ENCODE results near the gene ATP1A2.

ATP1A2 gene

DNA sequence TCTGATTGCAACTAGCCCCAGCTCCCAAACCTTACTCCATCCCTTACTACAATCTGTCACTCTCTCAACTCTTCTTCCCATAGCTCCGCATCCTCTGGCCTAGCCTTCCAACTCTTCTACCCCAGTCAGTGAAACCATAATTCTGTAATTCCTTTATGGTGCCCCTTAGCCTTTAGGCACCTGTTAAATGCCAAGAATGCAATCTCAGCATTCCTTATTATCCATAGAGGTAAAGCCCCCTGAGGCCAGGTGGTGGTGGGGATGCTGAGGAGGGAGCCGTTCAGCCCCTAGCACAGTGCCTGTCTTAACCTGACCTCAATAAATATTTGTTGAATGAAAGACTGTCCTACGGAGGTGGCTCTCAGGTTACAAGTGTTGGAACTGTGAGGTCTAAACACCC is 14.0 kb downstream of the ATP1A2 start:
- Mint-ChIP-seq H3K27me3 (peaks cover 25% of the 10 kb centered on the region), H3K9me3 (no peaks in the 10 kb centered on the region), H3K4me1 (no peaks in the 10 kb centered on the region), H3K36me3 (no peaks in the 10 kb centered on the region), H3K27ac (no peak overlapping the region), H3K4me3 (no peak overlapping the region)
- ATAC-seq (ENCODE audit: low read depth) (no peak), DNase-seq (ENCODE audit: low spot score in 2 of 2) (no peak)

DNA sequence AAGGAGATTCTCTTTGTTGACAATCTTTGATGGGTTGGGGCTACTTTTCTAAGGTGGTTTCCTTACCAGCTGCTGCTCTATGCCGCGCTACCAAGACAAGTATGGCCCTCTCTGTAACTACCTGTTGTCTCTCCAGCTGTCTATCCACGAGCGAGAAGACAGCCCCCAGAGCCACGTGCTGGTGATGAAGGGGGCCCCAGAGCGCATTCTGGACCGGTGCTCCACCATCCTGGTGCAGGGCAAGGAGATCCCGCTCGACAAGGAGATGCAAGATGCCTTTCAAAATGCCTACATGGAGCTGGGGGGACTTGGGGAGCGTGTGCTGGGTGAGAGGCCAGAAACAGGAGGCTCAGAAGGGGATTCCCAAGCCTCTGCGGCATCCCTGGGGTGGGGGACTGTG is 14.4 kb downstream of the ATP1A2 start:
- Mint-ChIP-seq H3K27ac (no peak overlapping the region), H3K4me1 (no peaks in the 10 kb centered on the region), H3K36me3 (no peaks in the 10 kb centered on the region), H3K27me3 (peaks cover 25% of the 10 kb centered on the region), H3K4me3 (no peak overlapping the region), H3K9me3 (no peaks in the 10 kb centered on the region)
- ATAC-seq (ENCODE audit: low read depth), result no peak
- DNase-seq (ENCODE audit: low spot score in 2 of 2), result no peak

DNA sequence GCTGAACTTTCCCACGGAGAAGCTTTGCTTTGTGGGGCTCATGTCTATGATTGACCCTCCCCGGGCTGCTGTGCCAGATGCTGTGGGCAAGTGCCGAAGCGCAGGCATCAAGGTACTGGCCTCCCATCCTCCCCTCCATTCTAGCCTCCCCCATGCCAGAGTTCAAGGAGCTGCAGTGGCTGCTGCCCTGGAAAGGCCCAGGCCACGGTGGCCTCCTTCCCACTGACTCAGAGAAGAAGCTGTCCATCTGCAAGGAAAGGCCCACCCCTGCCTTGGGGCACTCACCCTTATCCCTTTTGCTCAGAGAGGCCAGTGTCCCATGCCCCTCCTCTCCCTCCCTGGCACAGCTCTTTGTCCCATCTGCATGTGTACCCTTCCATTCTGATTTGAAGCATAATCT is 14.9 kb downstream of the ATP1A2 start:
- Mint-ChIP-seq H3K27ac (no peak overlapping the region), H3K4me3 (no peak overlapping the region), H3K36me3 (no peaks in the 10 kb centered on the region), H3K9me3 (no peaks in the 10 kb centered on the region), H3K4me1 (no peaks in the 10 kb centered on the region), H3K27me3 (peaks cover 25% of the 10 kb centered on the region)
- ATAC-seq (ENCODE audit: low read depth) (no peak), DNase-seq (ENCODE audit: low spot score in 2 of 2) (no peak)

DNA sequence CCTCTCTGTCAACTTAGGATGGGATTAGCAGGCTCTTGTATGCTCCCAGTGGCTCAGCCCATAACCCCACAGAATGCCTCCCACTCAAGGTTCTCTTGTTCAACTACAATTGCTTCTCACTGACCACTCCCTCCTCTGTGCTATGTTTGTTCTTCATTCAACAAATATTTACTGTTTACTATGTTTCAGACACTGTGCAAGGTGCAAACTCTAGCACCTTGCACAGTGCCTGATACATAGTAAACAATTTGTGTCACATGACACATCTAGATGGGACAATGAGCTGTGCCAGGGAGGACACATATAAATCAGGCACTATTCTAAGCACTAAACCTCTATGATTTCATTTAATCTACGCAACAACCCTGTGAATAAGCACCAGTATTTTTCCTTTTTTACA is 15.4 kb downstream of the ATP1A2 start:
- Mint-ChIP-seq H3K36me3 (no peaks in the 10 kb centered on the region), H3K9me3 (no peaks in the 10 kb centered on the region), H3K4me1 (no peaks in the 10 kb centered on the region), H3K27ac (no peak overlapping the region), H3K27me3 (peaks cover 25% of the 10 kb centered on the region), H3K4me3 (no peak overlapping the region)
- DNase-seq (ENCODE audit: low spot score in 2 of 2) (no peak), ATAC-seq (ENCODE audit: low read depth) (no peak)

DNA sequence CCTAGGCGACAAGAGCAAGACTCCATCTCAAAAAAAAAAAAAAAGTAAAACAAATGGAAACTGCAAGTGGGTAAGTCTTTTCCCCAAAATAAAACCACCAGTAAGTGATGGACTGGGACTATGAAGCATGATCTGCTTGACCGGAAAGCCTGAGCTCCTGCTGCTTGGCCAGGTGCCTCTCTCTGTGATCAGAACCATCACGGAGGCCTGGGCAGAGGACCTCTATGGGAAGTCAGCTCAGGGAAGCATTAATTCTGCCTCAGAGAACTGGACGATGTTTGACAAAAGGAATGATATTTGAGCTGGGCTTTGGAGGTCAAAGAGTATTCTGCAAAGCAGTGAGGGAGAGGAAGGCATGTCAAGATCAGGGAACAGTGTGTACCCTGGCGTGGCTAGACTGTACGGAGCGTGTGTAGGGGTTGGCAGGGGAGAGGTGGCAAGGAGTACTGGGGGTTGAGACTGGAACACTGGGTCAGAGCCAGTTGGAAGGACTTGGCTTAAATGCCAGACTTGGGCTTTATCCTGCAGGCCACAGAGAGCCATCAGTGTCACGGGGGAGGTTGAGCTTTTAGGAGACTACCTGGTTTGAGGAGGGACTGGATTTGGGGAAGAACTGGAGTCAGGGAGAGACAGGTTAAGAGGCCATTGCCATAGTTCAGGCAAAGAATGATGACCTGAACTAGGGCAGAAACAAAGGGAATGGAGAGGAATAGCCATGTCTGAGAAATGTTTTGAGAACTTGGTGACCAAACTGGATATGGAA is 16.4 kb downstream of the ATP1A2 start:
- Mint-ChIP-seq H3K4me1 (no peaks in the 10 kb centered on the region), H3K36me3 (no peaks in the 10 kb centered on the region), H3K27me3 (peaks cover 27% of the 10 kb centered on the region), H3K4me3 (no peak overlapping the region), H3K27ac (no peak overlapping the region), H3K9me3 (no peaks in the 10 kb centered on the region)
- ATAC-seq (ENCODE audit: low read depth) (no peak), DNase-seq (ENCODE audit: low spot score in 2 of 2) (no peak)

DNA sequence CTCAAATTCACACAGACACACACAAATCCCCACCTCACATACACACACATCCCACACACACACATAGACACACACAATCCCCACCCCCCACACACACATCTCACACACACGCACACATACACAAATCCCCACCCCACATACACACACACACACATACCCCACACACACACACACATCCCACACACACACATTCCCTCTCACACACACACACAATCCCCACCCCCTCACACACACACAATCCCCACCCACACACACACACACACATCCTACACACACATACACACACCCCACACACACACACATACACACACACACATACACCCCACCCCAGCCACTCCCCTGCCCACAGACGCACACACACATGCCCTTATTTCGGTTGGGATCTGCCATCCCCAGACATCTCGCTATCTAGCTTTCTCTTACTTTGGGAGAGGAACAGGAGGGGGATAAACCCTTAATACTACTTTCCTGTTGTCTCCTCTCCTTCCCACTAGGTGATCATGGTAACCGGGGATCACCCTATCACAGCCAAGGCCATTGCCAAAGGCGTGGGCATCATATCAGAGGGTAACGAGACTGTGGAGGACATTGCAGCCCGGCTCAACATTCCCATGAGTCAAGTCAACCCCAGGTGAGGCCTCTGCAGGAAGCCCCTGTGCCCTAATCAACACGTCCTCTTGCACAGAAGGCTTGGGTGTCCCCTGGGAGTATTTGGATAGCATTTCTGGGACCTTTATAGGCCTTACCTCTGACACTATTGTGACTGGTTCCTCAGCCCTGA is 18.6 kb downstream of the ATP1A2 start:
- Mint-ChIP-seq H3K9me3 (no peaks in the 10 kb centered on the region), H3K27me3 (peaks cover 25% of the 10 kb centered on the region)
- ATAC-seq (ENCODE audit: low read depth), result no peak

DNA sequence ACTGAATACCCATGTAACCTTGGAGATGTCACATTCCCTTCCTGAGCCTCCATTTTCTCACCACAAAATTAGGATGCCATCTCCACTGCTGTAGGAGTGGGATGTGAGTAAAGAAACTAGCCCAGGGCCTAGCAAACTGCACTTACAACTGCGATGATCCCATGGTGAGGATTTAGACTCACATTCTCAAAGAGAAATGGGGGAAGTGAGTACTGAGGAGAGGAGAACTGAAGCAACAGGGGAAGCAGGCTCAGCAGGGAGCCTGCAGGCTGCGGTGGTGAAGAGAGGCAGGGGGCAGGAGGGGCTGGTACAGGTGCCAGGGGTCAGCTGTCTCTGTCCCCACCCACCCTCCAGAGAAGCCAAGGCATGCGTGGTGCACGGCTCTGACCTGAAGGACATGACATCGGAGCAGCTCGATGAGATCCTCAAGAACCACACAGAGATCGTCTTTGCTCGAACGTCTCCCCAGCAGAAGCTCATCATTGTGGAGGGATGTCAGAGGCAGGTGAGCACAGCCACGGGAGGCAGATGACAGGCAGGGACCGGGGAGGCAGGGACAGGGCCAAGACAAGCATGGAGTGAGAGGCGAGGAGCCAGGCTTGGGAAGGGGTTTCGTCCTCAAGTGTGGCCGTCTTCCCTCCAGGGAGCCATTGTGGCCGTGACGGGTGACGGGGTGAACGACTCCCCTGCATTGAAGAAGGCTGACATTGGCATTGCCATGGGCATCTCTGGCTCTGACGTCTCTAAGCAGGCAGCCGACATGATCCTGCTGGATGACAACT is 19.4 kb downstream of the ATP1A2 start:
- no peak overlapping the region for H3K4me3 Mint-ChIP-seq
- no peak overlapping the region for H3K27ac Mint-ChIP-seq
- ATAC-seq (ENCODE audit: low read depth), result no peak
- H3K4me1 Mint-ChIP-seq, result no peaks in the 10 kb centered on the region
- H3K27me3 Mint-ChIP-seq, result peaks cover 26% of the 10 kb centered on the region
- no peaks in the 10 kb centered on the region for H3K9me3 Mint-ChIP-seq
- DNase-seq (ENCODE audit: low spot score in 2 of 2), result no peak
- no peaks in the 10 kb centered on the region for H3K36me3 Mint-ChIP-seq

More for the DNA sequence above, 18.6 kb downstream of the ATP1A2 start:
- no peak for DNase-seq (ENCODE audit: low spot score in 2 of 2)
- Mint-ChIP-seq H3K36me3 (no peaks in the 10 kb centered on the region), H3K4me1 (no peaks in the 10 kb centered on the region), H3K27ac (no peak overlapping the region), H3K4me3 (no peak overlapping the region)

DNA sequence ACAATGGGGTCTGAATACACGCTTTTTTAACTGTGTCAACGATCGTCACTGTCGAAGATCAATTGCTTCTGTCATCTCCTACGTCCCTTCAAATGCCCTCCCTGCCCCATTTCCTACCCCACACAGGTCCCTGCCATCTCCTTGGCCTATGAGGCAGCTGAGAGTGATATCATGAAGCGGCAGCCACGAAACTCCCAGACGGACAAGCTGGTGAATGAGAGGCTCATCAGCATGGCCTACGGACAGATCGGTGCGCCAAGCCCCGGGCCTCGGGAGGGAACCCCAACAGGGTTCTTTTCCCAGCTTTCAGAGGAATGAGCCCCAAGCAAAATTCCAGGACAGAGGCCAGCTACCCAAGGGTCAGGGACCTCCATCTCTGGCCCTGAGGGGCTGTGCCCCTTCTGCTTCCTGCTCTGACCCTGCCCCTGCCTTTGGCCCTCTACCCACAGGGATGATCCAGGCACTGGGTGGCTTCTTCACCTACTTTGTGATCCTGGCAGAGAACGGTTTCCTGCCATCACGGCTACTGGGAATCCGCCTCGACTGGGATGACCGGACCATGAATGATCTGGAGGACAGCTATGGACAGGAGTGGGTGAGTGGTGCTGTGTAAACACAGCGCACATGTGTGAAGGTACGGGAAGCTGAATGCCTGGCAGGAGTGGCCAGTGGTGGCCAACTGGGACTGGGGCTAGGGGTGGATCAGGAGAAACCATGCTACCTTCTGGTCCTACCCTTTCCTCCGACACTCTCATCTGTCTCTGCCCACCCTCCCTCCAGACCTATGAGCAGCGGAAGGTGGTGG is 20.8 kb downstream of the ATP1A2 start:
- peaks cover 28% of the 10 kb centered on the region for H3K27me3 Mint-ChIP-seq
- H3K4me3 Mint-ChIP-seq, result no peak overlapping the region
- no peaks in the 10 kb centered on the region for H3K36me3 Mint-ChIP-seq
- ATAC-seq (ENCODE audit: low read depth) (no peak), DNase-seq (ENCODE audit: low spot score in 2 of 2) (no peak)
- H3K4me1 Mint-ChIP-seq, result no peaks in the 10 kb centered on the region
- H3K9me3 Mint-ChIP-seq, result no peaks in the 10 kb centered on the region
- H3K27ac Mint-ChIP-seq, result no peak overlapping the region

DNA sequence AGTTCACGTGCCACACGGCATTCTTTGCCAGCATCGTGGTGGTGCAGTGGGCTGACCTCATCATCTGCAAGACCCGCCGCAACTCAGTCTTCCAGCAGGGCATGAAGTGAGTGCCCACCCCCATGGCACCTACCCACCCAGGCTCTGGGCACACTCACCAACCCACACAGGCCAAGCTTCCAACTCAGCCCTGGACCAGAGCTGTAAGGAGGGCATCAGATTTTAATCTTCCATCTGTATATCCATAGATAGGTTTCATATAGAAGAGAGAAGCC is 21.3 kb downstream of the ATP1A2 start:
- no peak overlapping the region for H3K4me3 Mint-ChIP-seq
- H3K27me3 Mint-ChIP-seq, result peaks cover 33% of the 10 kb centered on the region
- no peak overlapping the region for H3K27ac Mint-ChIP-seq
- ATAC-seq (ENCODE audit: low read depth) (no peak), DNase-seq (ENCODE audit: low spot score in 2 of 2) (no peak)
- no peaks in the 10 kb centered on the region for H3K4me1 Mint-ChIP-seq
- H3K36me3 Mint-ChIP-seq, result no peaks in the 10 kb centered on the region
- no peaks in the 10 kb centered on the region for H3K9me3 Mint-ChIP-seq

DNA sequence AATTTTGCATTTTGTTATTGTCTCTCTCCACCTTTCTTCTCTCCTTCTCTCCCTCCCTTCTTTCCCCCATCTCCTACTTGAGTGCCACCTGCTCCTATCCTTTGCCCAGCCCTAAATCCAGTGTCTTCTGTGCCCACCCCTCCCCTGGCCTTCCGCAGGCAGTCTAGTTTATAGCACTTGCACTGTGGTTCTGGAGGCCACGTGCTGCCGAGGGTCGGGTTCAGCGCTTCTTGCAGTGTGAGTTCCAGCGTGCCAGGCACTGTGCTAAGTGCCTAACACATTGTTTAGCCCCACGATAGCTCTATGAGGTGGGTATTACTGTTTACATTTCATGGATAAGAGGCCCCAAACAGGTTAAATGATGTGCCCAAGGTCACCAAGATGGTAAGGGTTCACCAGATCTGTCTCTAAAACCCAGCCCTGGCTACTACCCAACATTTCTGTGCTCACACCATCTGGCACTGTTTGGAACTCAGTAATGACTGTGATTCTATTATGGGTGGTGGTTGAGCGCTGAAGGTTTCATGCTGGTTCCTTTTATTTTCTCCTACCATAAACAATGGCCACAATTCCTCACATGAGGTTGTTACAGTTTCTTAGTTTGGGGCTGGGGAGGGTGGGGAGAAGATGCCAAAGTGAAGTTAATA is 21.8 kb downstream of the ATP1A2 start:
- ATAC-seq (ENCODE audit: low read depth) (no peak), DNase-seq (ENCODE audit: low spot score in 2 of 2) (no peak)
- H3K4me1 Mint-ChIP-seq, result no peaks in the 10 kb centered on the region
- H3K9me3 Mint-ChIP-seq, result no peaks in the 10 kb centered on the region
- no peaks in the 10 kb centered on the region for H3K36me3 Mint-ChIP-seq
- peaks cover 30% of the 10 kb centered on the region for H3K27me3 Mint-ChIP-seq
- no peak overlapping the region for H3K4me3 Mint-ChIP-seq
- H3K27ac Mint-ChIP-seq, result no peak overlapping the region

DNA sequence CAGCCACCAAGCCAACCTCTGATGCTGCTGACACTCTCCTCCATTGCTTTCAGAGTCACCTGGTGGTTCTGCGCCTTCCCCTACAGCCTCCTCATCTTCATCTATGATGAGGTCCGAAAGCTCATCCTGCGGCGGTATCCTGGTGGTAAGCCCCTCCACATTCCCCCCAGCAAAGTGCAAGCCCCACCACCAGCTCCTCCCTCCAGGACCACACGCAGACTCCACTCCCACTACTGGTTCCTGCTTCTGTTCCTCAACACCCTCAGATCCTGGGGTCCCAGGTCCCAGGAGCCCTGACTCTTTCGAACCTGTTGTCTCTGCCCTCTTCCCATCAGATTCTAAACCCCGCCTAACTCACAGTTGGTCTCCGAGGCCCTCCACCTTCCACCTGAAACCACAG is 24.3 kb downstream of the ATP1A2 start:
- Mint-ChIP-seq H3K4me1 (no peaks in the 10 kb centered on the region), H3K4me3 (no peak overlapping the region), H3K27me3 (peaks cover 21% of the 10 kb centered on the region), H3K36me3 (no peaks in the 10 kb centered on the region), H3K27ac (no peak overlapping the region), H3K9me3 (no peaks in the 10 kb centered on the region)
- ATAC-seq (ENCODE audit: low read depth) (no peak), DNase-seq (ENCODE audit: low spot score in 2 of 2) (no peak)

DNA sequence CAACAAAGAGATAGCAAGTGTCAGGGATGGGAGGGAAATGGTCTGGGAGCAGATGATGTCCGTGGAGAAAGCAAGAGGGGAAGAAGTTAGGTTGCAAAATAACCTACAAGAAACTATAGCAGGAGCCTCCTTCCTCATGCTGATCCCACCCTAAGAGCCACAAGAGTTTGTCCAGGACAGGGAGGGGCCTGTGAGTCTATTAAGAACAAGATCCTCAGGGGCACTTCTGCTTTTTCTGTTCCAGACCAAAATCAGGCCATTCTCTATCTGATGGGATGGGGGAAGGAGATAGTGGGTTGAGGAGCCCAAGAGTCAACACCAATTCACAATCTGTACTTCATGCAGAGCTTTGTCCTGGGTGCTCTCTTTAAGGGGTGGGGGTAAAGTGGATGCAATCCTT is 28.1 kb downstream of the ATP1A2 start:
- no peaks in the 10 kb centered on the region for H3K36me3 Mint-ChIP-seq
- H3K27me3 Mint-ChIP-seq, result peaks cover 20% of the 10 kb centered on the region
- H3K9me3 Mint-ChIP-seq, result no peaks in the 10 kb centered on the region
- no peak overlapping the region for H3K4me3 Mint-ChIP-seq
- DNase-seq (ENCODE audit: low spot score in 2 of 2) (no peak), ATAC-seq (ENCODE audit: low read depth) (no peak)
- no peaks in the 10 kb centered on the region for H3K4me1 Mint-ChIP-seq
- no peak overlapping the region for H3K27ac Mint-ChIP-seq

DNA sequence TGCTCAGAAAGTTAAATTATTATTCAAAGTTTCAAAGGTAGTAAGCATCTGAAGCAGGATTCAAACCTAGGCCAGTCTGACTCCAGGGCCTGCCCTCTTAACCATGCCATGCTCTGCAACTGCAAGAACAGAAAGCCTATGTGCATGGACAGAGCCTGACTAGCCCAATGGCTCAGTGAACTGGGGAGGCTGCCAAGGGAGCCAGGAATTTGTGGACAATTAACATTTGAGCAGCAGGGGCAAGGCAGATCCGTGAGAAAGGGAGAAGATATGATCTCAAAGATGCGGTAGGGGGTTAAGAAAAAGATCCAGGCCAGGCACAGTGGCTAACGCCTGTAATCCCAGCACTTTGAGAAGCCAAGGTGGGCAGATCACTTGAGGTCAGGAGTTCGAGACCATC is 29.4 kb downstream of the ATP1A2 start:
- Mint-ChIP-seq H3K27me3 (peaks cover 18% of the 10 kb centered on the region), H3K4me1 (peaks cover 2% of the 10 kb centered on the region), H3K4me3 (no peak overlapping the region), H3K36me3 (no peaks in the 10 kb centered on the region), H3K27ac (no peak overlapping the region), H3K9me3 (no peaks in the 10 kb centered on the region)
- ATAC-seq (ENCODE audit: low read depth), result no peak
- no peak for DNase-seq (ENCODE audit: low spot score in 2 of 2)

All from memory B cell (primary cell).